Measurements from ENCODE around the gene LRRC27.

LRRC27 gene

DNA sequence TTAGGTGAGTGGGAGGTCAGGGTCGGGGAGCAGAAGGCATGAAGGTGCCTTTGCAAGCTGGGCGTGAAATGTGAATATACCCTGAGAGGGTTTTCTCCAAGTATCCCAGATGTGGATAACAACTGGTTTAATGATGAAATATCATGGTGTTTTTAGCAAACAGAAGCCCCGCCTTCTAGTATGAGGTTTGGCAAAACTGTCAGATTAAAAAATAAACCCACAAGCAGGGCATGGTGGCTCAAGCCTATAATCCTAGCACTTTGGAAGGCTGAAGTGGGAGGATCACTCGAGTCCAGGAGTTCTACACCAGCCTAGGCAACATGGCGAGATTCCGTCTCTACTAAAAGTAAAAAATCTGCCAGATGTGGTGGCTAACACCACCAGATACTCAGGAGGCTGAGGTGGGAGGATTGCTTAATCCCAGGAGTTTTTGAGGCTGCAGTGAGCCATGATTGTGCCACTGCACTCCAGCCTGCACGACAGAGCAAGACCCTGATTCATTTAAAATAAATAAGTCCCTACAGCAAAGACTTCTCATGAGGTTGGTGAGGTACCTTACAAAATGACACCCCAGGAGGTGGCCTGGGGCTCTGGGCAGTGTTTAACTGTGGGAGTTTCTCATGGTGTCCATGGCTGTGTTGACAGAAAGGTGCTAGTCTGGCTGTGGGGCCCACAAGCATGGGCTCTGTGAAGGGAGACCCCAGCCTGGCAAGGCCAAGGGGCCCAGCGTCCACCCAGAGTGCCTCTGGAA, 58.4 kb downstream of the LRRC27 start:
- H3K27me3 ChIP-seq (ENCODE audit: insufficient read depth, low read length), result peaks cover 5% of the 10 kb centered on the region; the same call in 1 of the 2 replicates
- H3K27ac ChIP-seq (ENCODE audit: low read depth, low read length), result no peak overlapping the region
- H3K9ac ChIP-seq (ENCODE audit: low read depth, low read length), result no peak overlapping the region
- H3K4me3 ChIP-seq (ENCODE audit: low read length), result no peak overlapping the region
- no peaks in the 10 kb centered on the region for H3K36me3 ChIP-seq (ENCODE audit: insufficient read depth, low read length)
- H3K9me3 ChIP-seq (ENCODE audit: insufficient read depth, low read depth, low read length), result no peaks in the 10 kb centered on the region
- peaks cover 3% of the 10 kb centered on the region; the same call in 1 of the 2 replicates for H3K4me1 ChIP-seq (ENCODE audit: insufficient read depth, low read length)
- 86% methylated on average over 8 of the region's 8 CpGs for WGBS

DNA sequence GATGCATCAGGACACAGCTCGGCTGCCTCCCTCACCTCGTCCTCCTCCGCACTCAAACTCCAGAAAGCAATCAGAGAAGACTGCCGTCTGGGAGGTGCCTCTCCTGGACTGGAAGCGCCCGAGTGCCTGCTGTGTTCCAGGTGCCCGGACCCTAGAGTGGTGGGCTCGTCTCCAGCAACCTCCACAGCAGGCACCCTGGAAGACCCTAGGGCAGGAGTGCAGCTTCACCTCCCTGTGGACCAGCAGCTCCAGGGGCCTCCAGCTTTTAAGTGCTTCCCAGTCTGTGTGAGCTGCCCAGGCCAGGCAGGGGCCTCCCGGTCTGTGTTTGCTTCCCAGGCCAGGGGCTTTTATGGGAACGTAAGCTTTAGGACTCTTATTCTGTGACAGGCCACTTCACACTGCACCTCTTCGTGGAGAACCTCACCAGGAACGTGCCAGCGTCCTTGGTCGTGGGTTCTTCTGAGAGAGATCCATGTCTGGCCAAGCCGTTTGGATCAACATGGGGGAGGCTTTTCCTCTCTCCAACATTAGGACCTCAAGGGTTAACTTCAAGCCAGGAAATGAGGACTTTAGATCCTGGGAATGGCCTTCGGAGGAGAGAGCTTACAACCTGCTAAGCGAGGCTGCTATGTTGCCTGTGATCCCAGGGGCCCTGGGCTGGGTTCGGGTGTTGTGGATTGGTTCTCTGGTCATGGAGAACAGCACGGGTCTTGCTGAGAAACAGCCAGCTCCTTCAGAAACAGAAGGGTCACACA, 59.1 kb downstream of the LRRC27 start:
- peaks cover 3% of the 10 kb centered on the region; the same call in 1 of the 2 replicates for H3K4me1 ChIP-seq (ENCODE audit: insufficient read depth, low read length)
- WGBS, result 86% methylated on average over 19 of the region's 19 CpGs
- no peak overlapping the region for H3K27ac ChIP-seq (ENCODE audit: low read depth, low read length)

DNA sequence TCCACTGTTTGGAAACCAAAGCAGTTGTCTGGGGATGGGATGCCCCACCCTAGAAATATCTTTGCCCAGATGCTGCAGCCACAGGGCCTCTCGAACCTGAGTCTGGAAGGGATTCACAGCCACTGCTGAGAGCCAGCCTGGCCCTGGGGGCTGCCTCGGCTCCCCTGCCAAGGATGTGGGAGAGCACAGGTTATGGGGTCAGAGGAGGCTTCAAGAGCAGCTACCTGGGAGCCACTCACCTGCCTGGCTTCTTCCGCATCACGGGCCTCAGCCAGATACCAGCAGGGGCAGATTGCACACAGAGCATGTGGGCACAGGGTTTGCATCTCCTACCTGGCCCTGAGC, 59.7 kb downstream of the LRRC27 start:
- Histone ChIP-seq H3K9me3 (ENCODE audit: insufficient read depth, low read depth, low read length) (no peaks in the 10 kb centered on the region), H3K9ac (ENCODE audit: low read depth, low read length) (no peak overlapping the region), H3K27me3 (ENCODE audit: insufficient read depth, low read length) (peaks cover 15% of the 10 kb centered on the region), H3K4me1 (ENCODE audit: insufficient read depth, low read length) (peaks cover 3% of the 10 kb centered on the region; the same call in 1 of the 2 replicates), H3K4me3 (ENCODE audit: low read length) (no peak overlapping the region), H3K36me3 (ENCODE audit: insufficient read depth, low read length) (no peaks in the 10 kb centered on the region), H3K27ac (ENCODE audit: low read depth, low read length) (no peak overlapping the region)
- WGBS, result 83% methylated on average over 4 of the region's 4 CpGs

More for the DNA sequence above, 59.1 kb downstream of the LRRC27 start:
- Histone ChIP-seq H3K4me3 (ENCODE audit: low read length) (no peak overlapping the region), H3K36me3 (ENCODE audit: insufficient read depth, low read length) (no peaks in the 10 kb centered on the region), H3K9ac (ENCODE audit: low read depth, low read length) (no peak overlapping the region), H3K27me3 (ENCODE audit: insufficient read depth, low read length) (peaks cover 12% of the 10 kb centered on the region; the same call in 1 of the 2 replicates), H3K9me3 (ENCODE audit: insufficient read depth, low read depth, low read length) (no peaks in the 10 kb centered on the region)

DNA sequence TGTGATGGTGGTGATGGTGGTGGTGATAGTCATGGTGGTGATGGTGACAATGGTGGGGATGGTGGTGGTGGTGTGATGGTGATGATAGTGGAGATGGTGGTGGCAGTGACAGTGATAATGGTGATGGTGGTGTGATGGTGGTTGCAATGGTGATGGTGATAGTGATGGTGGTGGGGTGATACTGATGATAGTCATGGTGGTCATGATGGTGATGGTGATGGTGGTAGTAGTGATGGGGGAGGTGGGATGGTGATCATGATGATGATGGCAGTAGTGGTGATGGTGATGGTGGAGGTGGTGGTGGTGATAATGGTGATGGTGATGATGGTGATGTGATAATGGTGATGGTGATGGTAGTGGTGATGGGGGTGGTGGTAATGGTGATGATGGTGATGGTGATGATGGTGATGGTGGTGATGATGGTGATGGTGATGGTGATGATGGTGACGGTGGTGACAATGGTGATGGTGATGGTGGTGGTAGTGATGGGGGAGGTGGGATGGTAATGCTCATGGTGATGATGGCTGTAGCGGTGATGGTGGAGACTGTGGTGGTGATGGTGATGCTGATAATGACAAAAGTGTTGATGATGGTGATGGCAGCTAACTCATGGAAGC, 60.3 kb downstream of the LRRC27 start:
- no peaks in the 10 kb centered on the region for H3K9me3 ChIP-seq (ENCODE audit: insufficient read depth, low read depth, low read length)
- H3K36me3 ChIP-seq (ENCODE audit: insufficient read depth, low read length), result no peaks in the 10 kb centered on the region
- H3K9ac ChIP-seq (ENCODE audit: low read depth, low read length), result no peak overlapping the region
- 89% methylated on average over 2 of the region's 2 CpGs for WGBS
- peaks cover 3% of the 10 kb centered on the region; the same call in 1 of the 2 replicates for H3K4me1 ChIP-seq (ENCODE audit: insufficient read depth, low read length)
- H3K4me3 ChIP-seq (ENCODE audit: low read length), result no peak overlapping the region
- H3K27me3 ChIP-seq (ENCODE audit: insufficient read depth, low read length), result peaks cover 15% of the 10 kb centered on the region
- H3K27ac ChIP-seq (ENCODE audit: low read depth, low read length), result no peak overlapping the region

- H3K9ac ChIP-seq (ENCODE audit: low read depth, low read length), result no peak overlapping the region
- peaks cover 5% of the 10 kb centered on the region; the same call in 1 of the 2 replicates for H3K4me1 ChIP-seq (ENCODE audit: insufficient read depth, low read length)
- no peak overlapping the region for H3K4me3 ChIP-seq (ENCODE audit: low read length)
- no peaks in the 10 kb centered on the region for H3K9me3 ChIP-seq (ENCODE audit: insufficient read depth, low read depth, low read length)
- no peaks in the 10 kb centered on the region for H3K36me3 ChIP-seq (ENCODE audit: insufficient read depth, low read length)
- peaks cover 21% of the 10 kb centered on the region for H3K27me3 ChIP-seq (ENCODE audit: insufficient read depth, low read length)
- no peak overlapping the region for H3K27ac ChIP-seq (ENCODE audit: low read depth, low read length)
- 91% methylated on average over 12 of the region's 12 CpGs for WGBS
These were observed 61.1 kb downstream of the LRRC27 start for GRCh38 chr10:132392811-132393694.

DNA sequence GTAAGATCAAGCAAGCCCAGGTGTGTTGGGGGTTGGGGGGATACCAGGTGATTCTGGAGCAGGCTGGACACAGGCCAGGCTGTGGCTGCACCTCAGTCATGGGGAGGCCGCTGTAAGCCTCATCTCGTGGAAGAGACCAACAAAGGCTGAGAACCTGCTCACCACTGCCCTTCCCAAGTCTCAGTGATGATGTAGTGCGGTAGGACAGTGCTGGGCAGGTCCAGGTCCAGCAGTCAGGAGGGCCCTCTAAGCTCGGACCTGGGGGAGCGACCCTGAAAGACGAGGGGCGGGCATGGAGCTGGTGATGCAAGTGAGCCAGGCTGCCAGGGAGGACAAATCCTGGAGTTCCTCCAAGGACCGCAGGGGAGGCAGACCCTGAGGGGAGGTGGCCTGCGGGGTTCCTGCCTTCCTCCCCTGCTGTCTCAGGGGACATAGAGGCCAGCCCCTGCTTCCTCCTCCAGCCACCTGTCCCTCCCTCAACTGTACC, 61.7 kb downstream of the LRRC27 start:
- Histone ChIP-seq H3K4me1 (ENCODE audit: insufficient read depth, low read length) (peaks cover 8% of the 10 kb centered on the region; the same call in 1 of the 2 replicates), H3K9me3 (ENCODE audit: insufficient read depth, low read depth, low read length) (no peaks in the 10 kb centered on the region), H3K27me3 (ENCODE audit: insufficient read depth, low read length) (peaks cover 27% of the 10 kb centered on the region), H3K27ac (ENCODE audit: low read depth, low read length) (no peak overlapping the region), H3K4me3 (ENCODE audit: low read length) (no peak overlapping the region), H3K9ac (ENCODE audit: low read depth, low read length) (no peak overlapping the region), H3K36me3 (ENCODE audit: insufficient read depth, low read length) (no peaks in the 10 kb centered on the region)
- WGBS, result 93% methylated on average over 9 of the region's 9 CpGs

GRCh38 chr10:132394201-132394811, 62.3 kb downstream of the LRRC27 start:
- Histone ChIP-seq H3K9me3 (ENCODE audit: insufficient read depth, low read depth, low read length) (no peaks in the 10 kb centered on the region), H3K4me1 (ENCODE audit: insufficient read depth, low read length) (peaks cover 8% of the 10 kb centered on the region; the same call in 1 of the 2 replicates), H3K4me3 (ENCODE audit: low read length) (no peak overlapping the region), H3K27ac (ENCODE audit: low read depth, low read length) (no peak overlapping the region), H3K9ac (ENCODE audit: low read depth, low read length) (no peak overlapping the region), H3K27me3 (ENCODE audit: insufficient read depth, low read length) (peaks cover 29% of the 10 kb centered on the region), H3K36me3 (ENCODE audit: insufficient read depth, low read length) (no peaks in the 10 kb centered on the region)
- 93% methylated on average over 13 of the region's 13 CpGs for WGBS

DNA sequence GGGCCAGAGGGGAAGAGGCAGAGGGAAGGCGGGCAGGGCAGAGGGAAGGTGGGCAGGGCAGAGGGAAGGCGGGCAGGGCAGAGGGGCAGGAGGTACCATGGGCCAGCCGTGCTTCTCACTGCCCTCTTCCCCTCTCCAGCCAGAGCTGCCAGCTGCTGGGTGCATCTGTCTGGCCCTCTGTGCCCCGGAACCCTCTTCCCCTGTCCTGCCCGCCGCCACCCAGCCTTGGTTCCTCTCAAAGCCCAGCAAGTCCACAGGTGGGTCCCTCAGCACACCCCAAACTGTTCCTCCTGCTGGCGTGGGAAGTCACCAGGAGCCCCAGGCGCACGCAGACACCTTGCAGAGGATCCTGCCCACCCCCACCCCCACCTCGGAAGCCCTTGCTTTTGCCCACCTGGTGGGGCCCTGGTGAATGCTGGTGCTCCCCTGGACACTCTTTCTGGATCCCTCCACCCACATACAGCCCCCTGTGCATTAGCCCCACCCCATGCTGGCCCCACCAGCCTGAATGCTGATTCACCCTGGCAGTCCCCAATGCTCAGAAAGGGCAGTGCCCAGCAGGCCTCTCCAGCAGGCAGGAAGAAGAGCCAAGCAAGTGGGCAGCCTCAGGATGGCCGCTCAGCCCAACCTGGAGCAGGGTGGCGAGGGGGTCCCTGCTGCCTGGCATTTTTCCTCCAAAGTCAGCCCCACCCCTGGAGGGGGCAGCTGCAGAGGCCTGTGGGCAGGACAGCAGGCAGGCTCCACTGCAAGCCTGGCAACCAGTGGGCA, 63.1 kb downstream of the LRRC27 start:
- 88% methylated on average over 12 of the region's 12 CpGs for WGBS
- Histone ChIP-seq H3K9me3 (ENCODE audit: insufficient read depth, low read depth, low read length) (no peaks in the 10 kb centered on the region), H3K27ac (ENCODE audit: low read depth, low read length) (no peak overlapping the region), H3K27me3 (ENCODE audit: insufficient read depth, low read length) (peaks cover 29% of the 10 kb centered on the region), H3K36me3 (ENCODE audit: insufficient read depth, low read length) (no peaks in the 10 kb centered on the region), H3K4me3 (ENCODE audit: low read length) (no peak overlapping the region), H3K4me1 (ENCODE audit: insufficient read depth, low read length) (0 out of 2 replicates have a peak, but pooled peaks cover 5% of the 10 kb centered on the region), H3K9ac (ENCODE audit: low read depth, low read length) (no peak overlapping the region)

DNA sequence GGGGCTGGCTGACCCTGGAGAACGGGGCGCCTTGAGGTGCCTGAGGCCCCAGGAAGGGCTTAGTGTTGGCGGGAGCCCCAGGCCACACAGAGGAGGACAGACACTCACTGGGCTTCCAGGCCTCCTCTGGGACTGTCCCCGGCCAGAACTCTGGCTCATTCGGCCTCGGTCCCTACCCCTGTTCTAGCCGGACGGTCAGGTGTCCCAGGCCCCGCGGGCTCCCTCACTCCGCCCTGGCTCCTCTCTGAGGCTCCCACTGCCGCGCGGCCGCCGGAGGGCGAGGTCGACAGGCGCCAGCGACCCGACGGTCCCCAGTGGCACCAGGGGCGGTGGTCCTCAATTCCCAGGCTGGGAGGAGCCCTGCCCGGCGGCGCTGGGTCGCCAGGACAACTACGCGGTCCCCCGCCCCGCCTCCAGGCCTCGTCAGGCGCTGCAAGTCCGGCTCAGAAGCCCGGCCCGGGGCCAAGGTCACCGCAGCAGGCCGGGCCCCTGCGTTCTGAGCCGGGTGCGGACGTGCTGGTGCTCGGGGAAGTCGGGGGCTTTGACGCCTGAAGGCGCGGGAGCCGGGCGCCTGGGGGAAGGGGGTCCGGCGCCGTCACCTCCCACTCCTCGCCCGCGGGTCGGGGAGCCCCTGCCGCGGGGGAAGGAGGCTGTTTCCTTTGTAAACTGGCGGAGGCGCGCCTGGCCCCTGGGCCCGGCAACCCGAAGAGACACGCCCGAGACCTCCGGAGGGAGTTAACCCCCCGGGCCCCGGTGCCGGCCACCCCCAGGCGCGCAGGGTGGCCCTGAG, 63.9 kb downstream of the LRRC27 start:
- H3K4me1 ChIP-seq (ENCODE audit: insufficient read depth, low read length), result 0 out of 2 replicates have a peak, but pooled peaks cover 5% of the 10 kb centered on the region
- no peak overlapping the region; the same call in 1 of the 2 replicates for H3K27ac ChIP-seq (ENCODE audit: low read depth, low read length)
- H3K36me3 ChIP-seq (ENCODE audit: insufficient read depth, low read length), result no peaks in the 10 kb centered on the region
- 8% methylated on average over 71 of the region's 71 CpGs for WGBS
- H3K9me3 ChIP-seq (ENCODE audit: insufficient read depth, low read depth, low read length), result no peaks in the 10 kb centered on the region
- peak overlapping the region; percentile 27; the same call in 1 of the 2 replicates for H3K9ac ChIP-seq (ENCODE audit: low read depth, low read length)
- peak overlapping the region; percentile 49 for H3K4me3 ChIP-seq (ENCODE audit: low read length)
- H3K27me3 ChIP-seq (ENCODE audit: insufficient read depth, low read length), result peaks cover 29% of the 10 kb centered on the region
